AG09319 (cell line): ENCODE results near the gene PTPN21.

Source experiments
- DNase-seq: peaks from one replicate; pipeline ENCODE4 v3.0.0-alpha.2; 2010; ENCODE audit warnings: low read depth; ENCODE audit errors: extremely low read depth
- CTCF ChIP-seq: IDR thresholded peaks from 2 replicates; pipeline ENCODE4 v1.5.1; 2011; ENCODE audit warnings: low read depth, mild to moderate bottlenecking, inconsistent platforms, low read length, moderate library complexity

Gene PTPN21

GRCh38 chr14:88479574-88479987 is 75.2 kb downstream of the PTPN21 start:
- no peak for DNase-seq
- no peak for TF ChIP-seq CTCF

GRCh38 chr14:88478931-88479330 is 75.9 kb downstream of the PTPN21 start:
- no peak for TF ChIP-seq CTCF
- no peak for DNase-seq

- no peak for DNase-seq
- TF ChIP-seq CTCF: no peak
Observed at GRCh38 chr14:88477513-88478250, 77.1 kb downstream of the PTPN21 start.

DNA sequence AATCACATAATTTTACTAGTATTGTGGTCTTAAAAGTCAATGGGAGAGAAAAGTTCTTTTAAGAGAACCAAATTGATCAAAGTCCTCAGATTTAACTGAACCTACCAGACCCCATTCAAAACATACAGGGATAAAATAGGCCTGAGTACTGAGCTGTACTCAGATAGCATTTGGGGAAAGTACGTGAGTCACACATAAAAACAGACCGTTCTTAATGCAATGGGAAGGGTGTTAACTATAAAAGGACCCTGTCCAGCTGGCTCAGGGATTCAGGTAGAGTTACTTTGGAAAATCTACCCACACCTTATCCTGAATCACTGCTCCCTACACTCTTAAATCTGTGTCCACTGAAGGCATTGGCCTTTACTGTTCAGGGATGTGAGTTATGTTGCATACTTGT is 78.0 kb downstream of the PTPN21 start:
- TF ChIP-seq CTCF: no peak
- DNase-seq: no peak

GRCh38 chr14:88476214-88476774 is 78.5 kb downstream of the PTPN21 start:
- no peak for TF ChIP-seq CTCF
- no peak for DNase-seq

GRCh38 chr14:88473791-88474190 is 81.0 kb downstream of the PTPN21 start:
- no peak for TF ChIP-seq CTCF
- DNase-seq: no peak

GRCh38 chr14:88470542-88471440 is 84.0 kb downstream of the PTPN21 start:
- TF ChIP-seq CTCF: no peak
- no peak for DNase-seq
